Measurements from ENCODE around the gene CASKIN1.

- TF ChIP-seq GATA3 (IDR thresholded peaks at IDR 0.05; ENCODE audit: low read depth, low read length) (no peak), GATA2 (IDR thresholded peaks at IDR 0.05; ENCODE audit: low read depth, low read length) (no peak)
These were observed at the start of gene CASKIN1 for GRCh38 chr16:2196162-2196980.

Data from SH-SY5Y (cell line).